Breast epithelium (tissue), 4 donors: ENCODE measurements around the gene PRSS50. TPM values are rescaled to one million over a fixed set of nuclear protein-coding genes. Genes with fewer than 3 reads are reported as not detected.

Experiments used
- DNase-seq, 2 donors: peaks; one replicate each; pipeline ENCODE4 v3.0.0-alpha.2; 2019; ENCODE audit warnings: low spot score in 2 of 2
- H3K27ac ChIP-seq, 2 donors: fragments of 200-600 bp; sonication (generic) in 1 of 2; one replicate each; pipeline ENCODE4 v1.5.1; 2016 to 2019; ENCODE audit warnings: mild to moderate bottlenecking in 1 of 2
- H3K27me3 ChIP-seq, 2 donors: fragments of 200-600 bp; sonication (generic) in 1 of 2; one replicate each; pipeline versions ENCODE4 v1.5.1 to v1.6.0; 2017 to 2019; ENCODE audit warnings: control low read depth in 1 of 2, mild to moderate bottlenecking in 1 of 2
- H3K36me3 ChIP-seq: fragments of 200-600 bp; one replicate; pipeline ENCODE4 v1.5.1; 2019
- H3K4me1 ChIP-seq, 2 donors: fragments of 200-600 bp; sonication (generic); one replicate each; pipeline ENCODE4 v1.5.1; 2016 to 2019; ENCODE audit warnings: control low read depth in 1 of 2
- H3K4me3 ChIP-seq, 3 donors: fragments of 200-600 bp; sonication (generic); 1 replicate in 2 of 3; 2 replicates in 1 of 3; pipeline ENCODE4 v1.5.1; 2016 to 2019; ENCODE audit warnings: mild to moderate bottlenecking in 3 of 3, moderate library complexity in 2 of 3
- H3K9me3 ChIP-seq, 2 donors: fragments of 200-600 bp; sonication (generic) in 1 of 2; one replicate each; pipeline ENCODE4 v1.5.1; 2016 to 2019; ENCODE audit warnings: control low read depth in 1 of 2
- CTCF ChIP-seq, 3 donors: fragments of 450-650 bp; IDR thresholded peaks; one replicate each; pipeline ENCODE4 v1.5.1; 2016 to 2017; ENCODE audit warnings: antibody characterized with exemption in 3 of 3, mild to moderate bottlenecking in 3 of 3, moderate library complexity in 3 of 3
- POLR2A ChIP-seq: fragments of 450-650 bp; IDR thresholded peaks from one replicate; pipeline ENCODE4 v1.6.1; 2016; ENCODE audit warnings: antibody characterized with exemption, mild to moderate bottlenecking, moderate library complexity
- POLR2AphosphoS5 ChIP-seq, 3 donors: sonication (generic); formaldehyde crosslinking; IDR thresholded peaks; one replicate each; pipeline ENCODE4 v1.6.1; 2017; ENCODE audit warnings: antibody characterized with exemption in 3 of 3
- intact Hi-C: fragments of 100-400 bp; cut with DNase I; formaldehyde crosslinking; loops from one replicate; pipeline ENCODE4 v1.15.1; 2023; ENCODE audit warnings: low total_unique reads
- total RNA-seq, 3 donors: library from RNA; depleted of rRNA; stranded (reverse); fragments of >200 nt; gene quantifications; one replicate each; pipeline ENCODE4 v1.1.0, GENCODE V29; 2016

Gene PRSS50
- total RNA-seq, 3 donors from 2014 or later = 2.9 to 3.6 TPM; not detected in 1

GRCh38 chr3:46674031-46674845 lies 43.4 kb downstream of the PRSS50 start:
- Histone ChIP-seq H3K4me1 (no peaks in the 10 kb centered on the region), H3K4me3 (no peak overlapping the region), H3K27me3 (no peaks in the 10 kb centered on the region), H3K9me3 (no peaks in the 10 kb centered on the region), H3K27ac (no peak overlapping the region), H3K36me3 (no peaks in the 10 kb centered on the region)
- intact Hi-C loops = no loop called here
- no peak for DNase-seq
- no peak for TF ChIP-seq CTCF (IDR thresholded peaks at IDR 0.05)
- TF ChIP-seq POLR2AphosphoS5 (IDR thresholded peaks at IDR 0.05) = no peak
- TF ChIP-seq POLR2A = no peak

- Histone ChIP-seq H3K27me3 (no peaks in the 10 kb centered on the region), H3K9me3 (no peaks in the 10 kb centered on the region), H3K4me1 (no peaks in the 10 kb centered on the region), H3K27ac (no peak overlapping the region), H3K36me3 (no peaks in the 10 kb centered on the region), H3K4me3 (no peak overlapping the region)
- TF ChIP-seq CTCF (IDR thresholded peaks at IDR 0.05) (no peak), POLR2A (no peak), POLR2AphosphoS5 (IDR thresholded peaks at IDR 0.05) (no peak)
- peak in 1 of 2 donors; percentile 22 for DNase-seq
- intact Hi-C loops = no loop called here
Measured at GRCh38 chr3:46673151-46674030, 44.3 kb downstream of the PRSS50 start.

GRCh38 chr3:46672349-46672695 lies 45.3 kb downstream of the PRSS50 start:
- no peaks in the 10 kb centered on the region for H3K9me3 ChIP-seq
- intact Hi-C loops = no loop called here
- H3K36me3 ChIP-seq = no peaks in the 10 kb centered on the region
- DNase-seq = peak in 1 of 2 donors; percentile 40
- H3K4me1 ChIP-seq = no peaks in the 10 kb centered on the region
- no peak overlapping the region for H3K27ac ChIP-seq
- no peaks in the 10 kb centered on the region for H3K27me3 ChIP-seq
- H3K4me3 ChIP-seq = no peak overlapping the region
- no peak for TF ChIP-seq POLR2A
- no peak for TF ChIP-seq POLR2AphosphoS5 (IDR thresholded peaks at IDR 0.05)
- no peak for TF ChIP-seq CTCF (IDR thresholded peaks at IDR 0.05)

- Histone ChIP-seq H3K9me3 (no peaks in the 10 kb centered on the region), H3K27me3 (no peaks in the 10 kb centered on the region), H3K27ac (no peak overlapping the region), H3K36me3 (no peaks in the 10 kb centered on the region), H3K4me1 (no peaks in the 10 kb centered on the region), H3K4me3 (no peak overlapping the region)
- TF ChIP-seq POLR2AphosphoS5 (IDR thresholded peaks at IDR 0.05) (no peak), POLR2A (no peak), CTCF (IDR thresholded peaks at IDR 0.05) (no peak)
- DNase-seq = peak in 1 of 2 donors; percentile 31
- intact Hi-C loops = no loop called here
Measured at GRCh38 chr3:46671541-46672348, 45.9 kb downstream of the PRSS50 start.
